DND-41 (cell line): ENCODE measurements around the gene TESPA1.

Experiments
- ATAC-seq: fragments of 200-7000 bp; cut with Tn5 transposase; 3 replicates; pipeline ENCODE4 v1.9.1; 2021; ENCODE audit warnings: low read depth; ENCODE audit not compliant: insufficient read depth
- DNase-seq: peaks from one replicate; pipeline ENCODE4 v3.0.0-alpha.2; 2020
- H2AFZ ChIP-seq: 2 replicates; pipeline ENCODE4 v1.6.0; 2012; ENCODE audit warnings: low read depth, low read length
- H3K27ac ChIP-seq: 2 replicates; pipeline ENCODE4 v1.5.1; 2012; ENCODE audit warnings: low read length, inconsistent platforms
- H3K27me3 ChIP-seq: fragments of 200-600 bp; sonication (generic); 2 replicates; pipeline ENCODE4 v1.6.0; 2012; ENCODE audit warnings: low read length, mild to moderate bottlenecking, inconsistent platforms; ENCODE audit not compliant: insufficient read depth, poor library complexity
- H3K36me3 ChIP-seq: 2 replicates; pipeline ENCODE4 v1.5.1; 2012; ENCODE audit warnings: low read length, inconsistent platforms; ENCODE audit not compliant: insufficient read depth
- H3K4me1 ChIP-seq: 2 replicates; pipeline ENCODE4 v1.5.1; 2012; ENCODE audit warnings: mild to moderate bottlenecking, low read length; ENCODE audit not compliant: insufficient read depth
- H3K4me2 ChIP-seq: 2 replicates; pipeline ENCODE4 v1.6.0; 2012; ENCODE audit warnings: mild to moderate bottlenecking, moderate library complexity, low read length, inconsistent platforms; ENCODE audit not compliant: insufficient read depth
- H3K4me3 ChIP-seq, 2 experiments: fragments of 200-600 bp in 1 of 2; shearing (Covaris generic) in 1 of 2; 2 replicates each; pipeline ENCODE4 v1.5.1; 2012 to 2016; ENCODE audit warnings: inconsistent platforms in 2 of 2, low read length in 2 of 2, mild to moderate bottlenecking in 2 of 2, low read depth in 1 of 2, moderate library complexity in 1 of 2
- H3K79me2 ChIP-seq: 2 replicates; pipeline ENCODE4 v1.6.0; 2012; ENCODE audit warnings: low read length, inconsistent platforms; ENCODE audit not compliant: insufficient read depth
- H3K9ac ChIP-seq: 2 replicates; pipeline ENCODE4 v1.6.0; 2012; ENCODE audit warnings: low read depth, mild to moderate bottlenecking, inconsistent platforms, low read length, moderate library complexity
- H3K9me3 ChIP-seq: 2 replicates; pipeline ENCODE4 v1.5.1; 2012; ENCODE audit warnings: low read length, moderate library complexity, mild to moderate bottlenecking, inconsistent platforms; ENCODE audit not compliant: insufficient read depth, severe bottlenecking
- H4K20me1 ChIP-seq: 2 replicates; pipeline ENCODE4 v1.6.0; 2012; ENCODE audit warnings: low read length; ENCODE audit not compliant: insufficient read depth
- EZH2 ChIP-seq: IDR thresholded peaks from 3 replicates; pipeline ENCODE4 v1.6.1; 2012; ENCODE audit warnings: borderline replicate concordance, low read depth, mild to moderate bottlenecking, moderate library complexity, low read length, inconsistent platforms; ENCODE audit not compliant: severe bottlenecking
- TF ChIP-seq, protein P1 (sequence below): IDR thresholded peaks from 2 replicates; pipeline ENCODE4 v1.5.1; 2012; ENCODE audit warnings: borderline replicate concordance, low read length, moderate library complexity, mild to moderate bottlenecking; ENCODE audit not compliant: poor library complexity, severe bottlenecking; ENCODE audit errors: extremely low read depth

Gene TESPA1

GRCh38 chr12:54933376-54933775 is 51.2 kb downstream of the TESPA1 start:
- Histone ChIP-seq H3K79me2 (no peaks in the 10 kb centered on the region), H3K9me3 (peaks cover 6% of the 10 kb centered on the region), H3K27ac (no peak overlapping the region), H3K4me1 (peaks cover 22% of the 10 kb centered on the region), H4K20me1 (no peaks in the 10 kb centered on the region), H3K27me3 (no peaks in the 10 kb centered on the region), H3K4me3 (no peak overlapping the region), H2AFZ (no peak overlapping the region), H3K4me2 (no peak overlapping the region), H3K36me3 (no peaks in the 10 kb centered on the region), H3K9ac (no peak overlapping the region)
- TF ChIP-seq, protein P1, sequence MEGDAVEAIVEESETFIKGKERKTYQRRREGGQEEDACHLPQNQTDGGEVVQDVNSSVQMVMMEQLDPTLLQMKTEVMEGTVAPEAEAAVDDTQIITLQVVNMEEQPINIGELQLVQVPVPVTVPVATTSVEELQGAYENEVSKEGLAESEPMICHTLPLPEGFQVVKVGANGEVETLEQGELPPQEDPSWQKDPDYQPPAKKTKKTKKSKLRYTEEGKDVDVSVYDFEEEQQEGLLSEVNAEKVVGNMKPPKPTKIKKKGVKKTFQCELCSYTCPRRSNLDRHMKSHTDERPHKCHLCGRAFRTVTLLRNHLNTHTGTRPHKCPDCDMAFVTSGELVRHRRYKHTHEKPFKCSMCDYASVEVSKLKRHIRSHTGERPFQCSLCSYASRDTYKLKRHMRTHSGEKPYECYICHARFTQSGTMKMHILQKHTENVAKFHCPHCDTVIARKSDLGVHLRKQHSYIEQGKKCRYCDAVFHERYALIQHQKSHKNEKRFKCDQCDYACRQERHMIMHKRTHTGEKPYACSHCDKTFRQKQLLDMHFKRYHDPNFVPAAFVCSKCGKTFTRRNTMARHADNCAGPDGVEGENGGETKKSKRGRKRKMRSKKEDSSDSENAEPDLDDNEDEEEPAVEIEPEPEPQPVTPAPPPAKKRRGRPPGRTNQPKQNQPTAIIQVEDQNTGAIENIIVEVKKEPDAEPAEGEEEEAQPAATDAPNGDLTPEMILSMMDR, result no peak
- TF ChIP-seq EZH2, result no peak
- ATAC-seq (peak; percentile 65; the same call in 2 of the 3 replicates), DNase-seq (no peak)

DNA sequence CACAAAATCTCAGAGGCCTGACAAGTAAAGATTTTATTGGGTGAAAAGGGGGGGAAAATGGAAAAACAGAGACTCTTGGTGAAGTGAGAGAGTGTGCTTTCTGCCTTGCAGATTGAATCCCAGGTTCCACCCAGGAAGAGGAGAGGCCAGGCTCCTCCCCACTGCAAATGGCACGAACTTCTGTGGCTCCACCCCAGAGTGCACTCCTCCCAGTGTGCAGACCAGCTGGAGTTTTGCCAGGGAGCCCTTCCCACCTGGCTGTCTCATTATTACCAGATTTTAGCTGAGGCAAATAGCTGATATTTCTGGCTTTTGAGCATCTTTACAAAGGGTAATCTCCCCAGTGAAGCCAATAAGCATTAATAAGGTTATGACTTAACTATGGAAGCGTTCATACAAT is 51.9 kb downstream of the TESPA1 start:
- TF ChIP-seq EZH2, result no peak
- TF ChIP-seq, protein P1, result no peak
- ATAC-seq (no peak), DNase-seq (no peak)
- H4K20me1 ChIP-seq, result no peaks in the 10 kb centered on the region
- no peak overlapping the region for H3K4me2 ChIP-seq
- H3K4me3 ChIP-seq, result no peak overlapping the region
- no peak overlapping the region; the same call in 1 of the 2 replicates for H2AFZ ChIP-seq
- no peak overlapping the region for H3K9ac ChIP-seq
- H3K36me3 ChIP-seq, result no peaks in the 10 kb centered on the region
- no peak overlapping the region for H3K27ac ChIP-seq
- H3K4me1 ChIP-seq, result peaks cover 22% of the 10 kb centered on the region
- H3K9me3 ChIP-seq, result peaks cover 6% of the 10 kb centered on the region
- no peaks in the 10 kb centered on the region for H3K79me2 ChIP-seq
- no peaks in the 10 kb centered on the region for H3K27me3 ChIP-seq

DNA sequence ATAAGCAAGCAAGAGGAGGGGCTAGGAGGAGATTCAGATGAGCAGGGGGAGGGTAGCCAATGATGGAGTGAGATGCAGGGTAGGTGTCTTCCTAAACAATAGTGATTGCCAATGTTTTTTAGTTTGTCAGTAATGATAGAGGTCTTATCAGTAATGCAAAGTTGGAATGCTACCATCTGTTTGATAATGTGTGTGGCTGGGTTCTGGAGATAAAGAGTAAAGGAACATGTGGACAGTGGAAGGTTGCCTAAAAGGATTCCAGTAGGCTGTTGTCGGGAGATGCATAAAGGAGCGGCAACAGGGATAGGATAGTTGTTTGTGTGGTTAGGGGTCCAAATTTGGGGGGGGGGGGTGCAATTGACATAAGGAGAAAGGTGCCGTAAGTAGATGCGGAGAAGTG is 52.5 kb downstream of the TESPA1 start:
- Histone ChIP-seq H3K27ac (no peak overlapping the region), H4K20me1 (no peaks in the 10 kb centered on the region), H3K36me3 (no peaks in the 10 kb centered on the region), H3K27me3 (no peaks in the 10 kb centered on the region), H3K4me3 (no peak overlapping the region), H2AFZ (no peak overlapping the region), H3K4me1 (peaks cover 22% of the 10 kb centered on the region), H3K79me2 (no peaks in the 10 kb centered on the region), H3K9ac (no peak overlapping the region), H3K9me3 (peaks cover 6% of the 10 kb centered on the region), H3K4me2 (no peak overlapping the region)
- no peak for DNase-seq
- no peak for ATAC-seq
- no peak for TF ChIP-seq EZH2
- TF ChIP-seq, protein P1, result no peak

DNA sequence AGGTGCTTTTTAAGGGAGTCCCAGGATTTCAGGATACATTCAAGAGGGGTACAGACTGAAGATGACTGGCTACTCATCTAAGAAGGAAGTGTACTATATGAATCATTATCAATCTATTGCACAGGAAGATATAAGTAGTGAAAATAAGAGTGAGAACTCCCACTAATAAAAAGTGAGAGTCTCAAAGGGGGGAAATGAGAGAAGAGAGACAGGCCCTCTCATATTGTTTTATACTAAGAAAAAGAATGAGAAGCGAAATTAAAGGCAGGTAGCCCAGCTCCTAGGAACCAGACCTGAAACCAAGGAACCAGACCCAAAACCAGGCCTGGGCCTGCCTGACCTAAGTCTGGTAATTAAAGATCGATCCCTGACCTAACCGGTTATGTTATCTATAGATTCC is 54.6 kb downstream of the TESPA1 start:
- H3K4me3 ChIP-seq, result no peak overlapping the region
- H3K36me3 ChIP-seq, result no peaks in the 10 kb centered on the region
- ATAC-seq, result no peak

More for the DNA sequence above, 54.6 kb downstream of the TESPA1 start:
- Histone ChIP-seq H3K79me2 (no peaks in the 10 kb centered on the region), H3K9me3 (peaks cover 6% of the 10 kb centered on the region), H3K4me1 (peaks cover 9% of the 10 kb centered on the region), H2AFZ (no peak overlapping the region), H3K27ac (no peak overlapping the region), H3K27me3 (no peaks in the 10 kb centered on the region), H3K4me2 (no peak overlapping the region), H4K20me1 (no peaks in the 10 kb centered on the region), H3K9ac (no peak overlapping the region)
- no peak for TF ChIP-seq EZH2
- TF ChIP-seq, protein P1, result no peak
- DNase-seq, result no peak
